GM12878 (cell line): ENCODE results near the gene GFRA4. TPM values are rescaled to one million over a fixed set of nuclear protein-coding genes. Genes with fewer than 3 reads are reported as not detected.

Experiments used
- ATAC-seq: fragments of 200-7000 bp; cut with Tn5 transposase; 3 replicates; pipeline ENCODE4 v1.9.1; 2020; ENCODE audit warnings: mild to moderate bottlenecking, moderate library complexity
- BruUV-seq: library from RNA; stranded (reverse); fragments of 400-500 nt; replicated peaks from 2 replicates; lab custom pipeline; 2021; lab: Mats Ljungman, UMichigan
- CTCF ChIA-PET: fragments of 300-600 bp; sonication (Branson Sonifier 250); formaldehyde crosslinking; extraction: SDS; loops from one replicate; lab custom pipeline; 2021; ENCODE audit warnings: inconsistent platforms; lab: Yijun Ruan, JAX
- POLR2A ChIA-PET: fragments of 350-600 bp; formaldehyde crosslinking; extraction: SDS; loops from one replicate; lab custom pipeline; 2021; ENCODE audit warnings: inconsistent platforms; lab: Charles Lee
- RAD21 ChIA-PET: fragments of 300-600 bp; sonication (Branson Sonifier 250); formaldehyde crosslinking; loops from one replicate; lab custom pipeline; 2023; ENCODE audit warnings: antibody characterized with exemption; ENCODE audit not compliant: unreplicated experiment; lab: Charles Lee
- SMC1A ChIA-PET: fragments of 300-600 bp; sonication (Branson Sonifier 250); formaldehyde crosslinking; loops from one replicate; lab custom pipeline; 2023; ENCODE audit not compliant: unreplicated experiment, uncharacterized antibody; lab: Charles Lee
- DNase-seq: peaks from one replicate; pipeline ENCODE4 v3.0.0-alpha.2; 2011; ENCODE audit warnings: low read depth, low spot score
- FAIRE-seq: peaks from 3 replicates; lab custom pipeline; 2011; peaks lifted over from hg19 to GRCh38; lab: Jason Lieb, UNC
- H2AFZ ChIP-seq: 2 replicates; pipeline ENCODE4 v1.6.0; 2011; ENCODE audit warnings: low read depth, low read length, control low read depth; ENCODE audit not compliant: control insufficient read depth
- H3K27ac ChIP-seq: 2 replicates; pipeline ENCODE4 v1.5.1; 2011; ENCODE audit warnings: control low read depth; ENCODE audit not compliant: control insufficient read depth, insufficient read depth
- H3K27me3 ChIP-seq, 2 experiments: replicated peaks in 1 of 2; 2 replicates each; pipeline versions ENCODE4 v1.6.0 to v1.6.1; 2011; ENCODE audit warnings: low read length in 1 of 2; ENCODE audit not compliant: control insufficient read depth in 2 of 2, insufficient read depth in 2 of 2
- H3K36me3 ChIP-seq, 2 experiments: 2 replicates each; pipeline ENCODE4 v1.5.1; 2011; ENCODE audit warnings: low read length in 1 of 2; ENCODE audit not compliant: control insufficient read depth in 2 of 2, insufficient read depth in 2 of 2
- H3K4me1 ChIP-seq: 2 replicates; pipeline ENCODE4 v1.6.1; 2011; ENCODE audit warnings: mild to moderate bottlenecking, low read length, moderate library complexity, mixed read lengths; ENCODE audit not compliant: control insufficient read depth, insufficient read depth
- H3K4me2 ChIP-seq: 2 replicates; pipeline ENCODE4 v1.6.0; 2011; ENCODE audit warnings: control low read depth; ENCODE audit not compliant: control insufficient read depth, insufficient read depth
- H3K4me3 ChIP-seq: fragments of 200-600 bp; sonication (generic); 2 replicates; pipeline ENCODE4 v1.5.1; 2016
- H3K79me2 ChIP-seq: 2 replicates; pipeline ENCODE4 v1.6.0; 2011; ENCODE audit warnings: low read length; ENCODE audit not compliant: control insufficient read depth, insufficient read depth
- H3K9ac ChIP-seq: 2 replicates; pipeline ENCODE4 v1.8.0; 2011; ENCODE audit warnings: low read length, control low read depth, mixed read lengths; ENCODE audit not compliant: control insufficient read depth, insufficient read depth
- H3K9me3 ChIP-seq: replicated peaks from 3 replicates; pipeline ENCODE4 v1.5.1; 2011; ENCODE audit warnings: mild to moderate bottlenecking, low read length; ENCODE audit not compliant: control insufficient read depth, insufficient read depth
- H4K20me1 ChIP-seq: 2 replicates; pipeline ENCODE4 v1.6.0; 2011; ENCODE audit not compliant: control insufficient read depth, insufficient read depth
- TBL1XR1 ChIP-seq: IDR thresholded peaks from 2 replicates; pipeline ENCODE4 v1.6.1; 2012; ENCODE audit warnings: low read depth, low read length, improper control_type of control experiment
- TCF12 ChIP-seq: IDR thresholded peaks from 2 replicates; pipeline ENCODE4 v1.6.1; 2011; ENCODE audit warnings: low read depth, mild to moderate bottlenecking, low read length
- USF2 ChIP-seq: IDR thresholded peaks from 2 replicates; pipeline ENCODE4 v1.6.1; 2011; ENCODE audit warnings: low read depth, low read length, improper control_type of control experiment, borderline replicate concordance
- WRNIP1 ChIP-seq: IDR thresholded peaks from 2 replicates; pipeline ENCODE4 v1.6.1; 2011; ENCODE audit warnings: low read depth, low read length, improper control_type of control experiment, borderline replicate concordance
- ZNF274 ChIP-seq: IDR thresholded peaks from one replicate; pipeline ENCODE4 v1.8.0; 2011; ENCODE audit not compliant: insufficient read length, insufficient read depth
- WGBS: methylation state at CpG from one replicate; pipeline ENCODE4 v1.1.6; 2016; ENCODE audit warnings: low lambda C conversion rate; ENCODE audit not compliant: insufficient replicate concordance, insufficient coverage; ENCODE audit errors: missing lambda C conversion rate; 5-methylcytosine and 5-hydroxymethylcytosine counted together
- in situ Hi-C: fragments of 300-500 bp; cut with MboI; formaldehyde crosslinking; loops from 9 replicates; pipeline ENCODE4 v1.14.3; 2018; ENCODE audit warnings: mixed read lengths
- intact Hi-C: fragments of 100-400 bp; cut with micrococcal nuclease; formaldehyde crosslinking; loops from one replicate; pipeline ENCODE4 v1.14.2; 2022; ENCODE audit not compliant: unreplicated experiment
- polyA plus RNA-seq, 11 experiments: library from polyadenylated mRNA; depleted of rRNA in 4 of 11; unstranded in 6 of 11; stranded (reverse) in 5 of 11; fragments of >200 nt; fragmentation: Nextera tagmentation in 4 of 11; fragmentation: Illumina TruSeq in 1 of 11; extraction: Ambion mirVana in 4 of 11; extraction: Trizol in 1 of 11; gene quantifications; 1 replicate in 1 of 11; 2 replicates in 10 of 11; pipeline versions ENCODE4 v1.2.1 to v1.2.3, GENCODE V29; 2011 to 2016; ENCODE audit warnings: inconsistent platforms in 2 of 11, missing spikeins in 2 of 11, low read depth in 1 of 11
- total RNA-seq, 4 experiments: library from RNA; depleted of rRNA in 3 of 4; stranded (reverse); fragments of >200 nt in 3 of 4; fragmentation: Illumina TruSeq in 1 of 4; extraction: Trizol in 1 of 4; gene quantifications; 2 replicates each; pipeline versions ENCODE4 v1.2.1 to v1.2.3, GENCODE V29; 2013 to 2021
- TF ChIP-seq, protein P1 (sequence below): IDR thresholded peaks from 2 replicates; pipeline ENCODE4 v1.6.1; 2012; ENCODE audit warnings: mild to moderate bottlenecking, low read depth, low read length
- TF ChIP-seq, protein P2 (sequence below): IDR thresholded peaks from 2 replicates; pipeline ENCODE4 v1.6.1; 2012; ENCODE audit warnings: low read depth, low read length, improper control_type of control experiment

Gene GFRA4
- total and polyA plus RNA-seq, 10 of the 15 experiments (the other 5 are each of a cell fraction or from before 2014, with no cell fraction given): 0.04 TPM; not detected in 9

- no peak for DNase-seq
- peaks cover 0 to 5% of the 10 kb centered on the region in 2 experiments; a peak in 2 of 4 replicates for H3K27me3 ChIP-seq
- H3K4me1 ChIP-seq: peaks cover 5% of the 10 kb centered on the region
- POLR2A ChIA-PET: no interaction called here
- H3K79me2 ChIP-seq: no peaks in the 10 kb centered on the region
- WGBS: 16% methylated on average over 7 of the region's 10 CpGs
- no peak overlapping the region for H3K9ac ChIP-seq
- H3K9me3 ChIP-seq: no peaks in the 10 kb centered on the region
- BruUV-seq: no TSS peak
- SMC1A ChIA-PET: no interaction called here
- intact Hi-C loops (no loop called here), in situ Hi-C loops (no loop called here)
- H3K4me3 ChIP-seq: no peak overlapping the region
- H3K36me3 ChIP-seq: no peaks in the 10 kb centered on the region
- no peak for ATAC-seq
- H3K4me2 ChIP-seq: no peak overlapping the region
- no peaks in the 10 kb centered on the region for H4K20me1 ChIP-seq
- RAD21 ChIA-PET: interaction anchor here (0.6 kb wide), 1 partner anchor 1692 kb away, joined by 3 read pairs; no protein-coding TSS in a partner anchor
- H2AFZ ChIP-seq: no peak overlapping the region
- CTCF ChIA-PET: interaction anchor here (0.8 kb wide), 2 partner anchors 12 to 40 kb away, joined by 3 read pairs; no protein-coding TSS in a partner anchor
- no peak for TF ChIP-seq TBL1XR1
- TF ChIP-seq, protein P1, sequence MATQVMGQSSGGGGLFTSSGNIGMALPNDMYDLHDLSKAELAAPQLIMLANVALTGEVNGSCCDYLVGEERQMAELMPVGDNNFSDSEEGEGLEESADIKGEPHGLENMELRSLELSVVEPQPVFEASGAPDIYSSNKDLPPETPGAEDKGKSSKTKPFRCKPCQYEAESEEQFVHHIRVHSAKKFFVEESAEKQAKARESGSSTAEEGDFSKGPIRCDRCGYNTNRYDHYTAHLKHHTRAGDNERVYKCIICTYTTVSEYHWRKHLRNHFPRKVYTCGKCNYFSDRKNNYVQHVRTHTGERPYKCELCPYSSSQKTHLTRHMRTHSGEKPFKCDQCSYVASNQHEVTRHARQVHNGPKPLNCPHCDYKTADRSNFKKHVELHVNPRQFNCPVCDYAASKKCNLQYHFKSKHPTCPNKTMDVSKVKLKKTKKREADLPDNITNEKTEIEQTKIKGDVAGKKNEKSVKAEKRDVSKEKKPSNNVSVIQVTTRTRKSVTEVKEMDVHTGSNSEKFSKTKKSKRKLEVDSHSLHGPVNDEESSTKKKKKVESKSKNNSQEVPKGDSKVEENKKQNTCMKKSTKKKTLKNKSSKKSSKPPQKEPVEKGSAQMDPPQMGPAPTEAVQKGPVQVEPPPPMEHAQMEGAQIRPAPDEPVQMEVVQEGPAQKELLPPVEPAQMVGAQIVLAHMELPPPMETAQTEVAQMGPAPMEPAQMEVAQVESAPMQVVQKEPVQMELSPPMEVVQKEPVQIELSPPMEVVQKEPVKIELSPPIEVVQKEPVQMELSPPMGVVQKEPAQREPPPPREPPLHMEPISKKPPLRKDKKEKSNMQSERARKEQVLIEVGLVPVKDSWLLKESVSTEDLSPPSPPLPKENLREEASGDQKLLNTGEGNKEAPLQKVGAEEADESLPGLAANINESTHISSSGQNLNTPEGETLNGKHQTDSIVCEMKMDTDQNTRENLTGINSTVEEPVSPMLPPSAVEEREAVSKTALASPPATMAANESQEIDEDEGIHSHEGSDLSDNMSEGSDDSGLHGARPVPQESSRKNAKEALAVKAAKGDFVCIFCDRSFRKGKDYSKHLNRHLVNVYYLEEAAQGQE: no peak
- no peak for TF ChIP-seq TCF12
- TF ChIP-seq USF2: no peak
- no peak for TF ChIP-seq ZNF274
- TF ChIP-seq, protein P2, sequence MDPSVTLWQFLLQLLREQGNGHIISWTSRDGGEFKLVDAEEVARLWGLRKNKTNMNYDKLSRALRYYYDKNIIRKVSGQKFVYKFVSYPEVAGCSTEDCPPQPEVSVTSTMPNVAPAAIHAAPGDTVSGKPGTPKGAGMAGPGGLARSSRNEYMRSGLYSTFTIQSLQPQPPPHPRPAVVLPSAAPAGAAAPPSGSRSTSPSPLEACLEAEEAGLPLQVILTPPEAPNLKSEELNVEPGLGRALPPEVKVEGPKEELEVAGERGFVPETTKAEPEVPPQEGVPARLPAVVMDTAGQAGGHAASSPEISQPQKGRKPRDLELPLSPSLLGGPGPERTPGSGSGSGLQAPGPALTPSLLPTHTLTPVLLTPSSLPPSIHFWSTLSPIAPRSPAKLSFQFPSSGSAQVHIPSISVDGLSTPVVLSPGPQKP: no peak
- no peak for TF ChIP-seq WRNIP1
- no peak for FAIRE-seq
- no peak overlapping the region for H3K27ac ChIP-seq
Observed at GRCh38 chr20:3670945-3671344, 7.7 kb upstream of the GFRA4 start.
